ENCODE measurements around the gene SETD7.

DNA sequence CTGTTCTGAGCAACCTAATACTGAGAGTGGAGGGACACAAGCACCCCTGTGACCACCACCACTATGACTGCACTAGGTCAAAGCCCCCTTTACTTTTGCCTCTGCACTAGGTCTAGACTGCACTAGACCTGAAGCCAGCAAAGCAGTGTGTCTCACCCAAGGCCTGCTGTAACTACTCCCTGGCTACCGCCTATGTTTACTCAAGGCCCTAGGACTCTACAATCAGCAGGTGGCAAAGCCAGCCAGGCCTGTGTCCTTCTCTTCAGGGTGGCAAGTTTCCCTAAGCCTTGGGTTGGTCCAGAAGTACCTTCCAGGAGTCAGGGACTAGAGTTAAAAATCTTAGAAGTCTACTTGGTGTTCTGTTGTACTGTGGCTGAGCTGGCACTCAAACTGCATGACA, 86.2 kb downstream of the SETD7 start:
- TF ChIP-seq, protein P1, sequence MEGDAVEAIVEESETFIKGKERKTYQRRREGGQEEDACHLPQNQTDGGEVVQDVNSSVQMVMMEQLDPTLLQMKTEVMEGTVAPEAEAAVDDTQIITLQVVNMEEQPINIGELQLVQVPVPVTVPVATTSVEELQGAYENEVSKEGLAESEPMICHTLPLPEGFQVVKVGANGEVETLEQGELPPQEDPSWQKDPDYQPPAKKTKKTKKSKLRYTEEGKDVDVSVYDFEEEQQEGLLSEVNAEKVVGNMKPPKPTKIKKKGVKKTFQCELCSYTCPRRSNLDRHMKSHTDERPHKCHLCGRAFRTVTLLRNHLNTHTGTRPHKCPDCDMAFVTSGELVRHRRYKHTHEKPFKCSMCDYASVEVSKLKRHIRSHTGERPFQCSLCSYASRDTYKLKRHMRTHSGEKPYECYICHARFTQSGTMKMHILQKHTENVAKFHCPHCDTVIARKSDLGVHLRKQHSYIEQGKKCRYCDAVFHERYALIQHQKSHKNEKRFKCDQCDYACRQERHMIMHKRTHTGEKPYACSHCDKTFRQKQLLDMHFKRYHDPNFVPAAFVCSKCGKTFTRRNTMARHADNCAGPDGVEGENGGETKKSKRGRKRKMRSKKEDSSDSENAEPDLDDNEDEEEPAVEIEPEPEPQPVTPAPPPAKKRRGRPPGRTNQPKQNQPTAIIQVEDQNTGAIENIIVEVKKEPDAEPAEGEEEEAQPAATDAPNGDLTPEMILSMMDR (IDR thresholded peaks at IDR 0.05; ENCODE audit: low read depth, low read length, poor library complexity, severe bottlenecking), result no peak
- TF ChIP-seq EZH2phosphoT487 (IDR thresholded peaks at IDR 0.05; ENCODE audit: borderline replicate concordance, low read length), result no peak
